ENCODE measurements around the gene COPZ2. TPM values are rescaled to one million over a fixed set of nuclear protein-coding genes. Genes with fewer than 3 reads are reported as not detected.
A peak's percentile ranks its signal among the peaks of the same experiment; 100 is the strongest.

Gene COPZ2
- total RNA-seq, 6 donors from 2014 or later, result 5.2 to 33.5 (median 17.7) TPM

- TF ChIP-seq POLR2A (IDR thresholded peaks at IDR 0.05) (no peak), POLR2AphosphoS5 (IDR thresholded peaks at IDR 0.05) (no peak), EP300 (IDR thresholded peaks at IDR 0.05) (peak in 1 of 4 donors; percentile 66)
- TF ChIP-seq, protein P1, sequence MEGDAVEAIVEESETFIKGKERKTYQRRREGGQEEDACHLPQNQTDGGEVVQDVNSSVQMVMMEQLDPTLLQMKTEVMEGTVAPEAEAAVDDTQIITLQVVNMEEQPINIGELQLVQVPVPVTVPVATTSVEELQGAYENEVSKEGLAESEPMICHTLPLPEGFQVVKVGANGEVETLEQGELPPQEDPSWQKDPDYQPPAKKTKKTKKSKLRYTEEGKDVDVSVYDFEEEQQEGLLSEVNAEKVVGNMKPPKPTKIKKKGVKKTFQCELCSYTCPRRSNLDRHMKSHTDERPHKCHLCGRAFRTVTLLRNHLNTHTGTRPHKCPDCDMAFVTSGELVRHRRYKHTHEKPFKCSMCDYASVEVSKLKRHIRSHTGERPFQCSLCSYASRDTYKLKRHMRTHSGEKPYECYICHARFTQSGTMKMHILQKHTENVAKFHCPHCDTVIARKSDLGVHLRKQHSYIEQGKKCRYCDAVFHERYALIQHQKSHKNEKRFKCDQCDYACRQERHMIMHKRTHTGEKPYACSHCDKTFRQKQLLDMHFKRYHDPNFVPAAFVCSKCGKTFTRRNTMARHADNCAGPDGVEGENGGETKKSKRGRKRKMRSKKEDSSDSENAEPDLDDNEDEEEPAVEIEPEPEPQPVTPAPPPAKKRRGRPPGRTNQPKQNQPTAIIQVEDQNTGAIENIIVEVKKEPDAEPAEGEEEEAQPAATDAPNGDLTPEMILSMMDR (IDR thresholded peaks at IDR 0.05), result no peak
- 21 to 51% methylated on average over 3 to 5 of the region's 5 CpGs for WGBS, 2 donors
- Histone ChIP-seq H3K27me3 (no peaks in the 10 kb centered on the region), H3K4me1 (peaks cover 64 to 68% (median 65%) of the 10 kb centered on the region in 4 donors), H3K36me3 (peaks cover 15 to 53% (median 44%) of the 10 kb centered on the region in 4 donors), H3K4me3 (peak overlapping the region in 2 of 4 donors; percentile 23 to 35), H3K9me3 (no peaks in the 10 kb centered on the region), H3K27ac (peak overlapping the region; percentile 94 to 98 (median 96))
- DNase-seq (peak in 1 of 2 donors; percentile 69), ATAC-seq (ENCODE audit: low FRiP score in 2 of 2) (no peak)
Observed at GRCh38 chr17:48052956-48053757, 15.6 kb upstream of the COPZ2 start.

- peaks cover 64 to 74% (median 68%) of the 10 kb centered on the region in 4 donors for H3K4me1 ChIP-seq
- peak overlapping the region in 2 of 4 donors; percentile 17 to 21 for H3K4me3 ChIP-seq
- H3K27ac ChIP-seq, result peak overlapping the region; percentile 94 to 98 (median 96)
- H3K27me3 ChIP-seq, result no peaks in the 10 kb centered on the region
- H3K9me3 ChIP-seq, result no peaks in the 10 kb centered on the region
- H3K36me3 ChIP-seq, result peaks cover 4 to 40% (median 31%) of the 10 kb centered on the region in 4 donors
- TF ChIP-seq, protein P1 (IDR thresholded peaks at IDR 0.05), result no peak
- TF ChIP-seq POLR2AphosphoS5 (IDR thresholded peaks at IDR 0.05), result peak in 1 of 2 donors; percentile 12
- no peak for TF ChIP-seq EP300 (IDR thresholded peaks at IDR 0.05)
- no peak for TF ChIP-seq POLR2A (IDR thresholded peaks at IDR 0.05)
- ATAC-seq (ENCODE audit: low FRiP score in 2 of 2) (peak in 1 of 2 donors; percentile 2), DNase-seq (no peak)
- 54 to 60% methylated on average over 5 of the region's 5 CpGs for WGBS, 2 donors
Observed at GRCh38 chr17:48051706-48052486, 14.3 kb upstream of the COPZ2 start.

GRCh38 chr17:48051283-48051682, 13.7 kb upstream of the COPZ2 start:
- Histone ChIP-seq H3K27me3 (no peaks in the 10 kb centered on the region), H3K27ac (peak overlapping the region; percentile 94 to 98 (median 96)), H3K4me1 (peaks cover 68 to 80% (median 74%) of the 10 kb centered on the region in 4 donors), H3K4me3 (peak overlapping the region in 2 of 4 donors; percentile 11 to 19), H3K9me3 (no peaks in the 10 kb centered on the region), H3K36me3 (peaks cover 0 to 34% (median 25%) of the 10 kb centered on the region in 4 donors)
- DNase-seq (no peak), ATAC-seq (ENCODE audit: low FRiP score in 2 of 2) (no peak)
- TF ChIP-seq POLR2AphosphoS5 (IDR thresholded peaks at IDR 0.05) (no peak), POLR2A (IDR thresholded peaks at IDR 0.05) (no peak), EP300 (IDR thresholded peaks at IDR 0.05) (no peak)
- TF ChIP-seq, protein P1 (IDR thresholded peaks at IDR 0.05), result no peak
- 78 to 82% methylated on average over 7 to 10 of the region's 10 CpGs for WGBS, 2 donors

DNA sequence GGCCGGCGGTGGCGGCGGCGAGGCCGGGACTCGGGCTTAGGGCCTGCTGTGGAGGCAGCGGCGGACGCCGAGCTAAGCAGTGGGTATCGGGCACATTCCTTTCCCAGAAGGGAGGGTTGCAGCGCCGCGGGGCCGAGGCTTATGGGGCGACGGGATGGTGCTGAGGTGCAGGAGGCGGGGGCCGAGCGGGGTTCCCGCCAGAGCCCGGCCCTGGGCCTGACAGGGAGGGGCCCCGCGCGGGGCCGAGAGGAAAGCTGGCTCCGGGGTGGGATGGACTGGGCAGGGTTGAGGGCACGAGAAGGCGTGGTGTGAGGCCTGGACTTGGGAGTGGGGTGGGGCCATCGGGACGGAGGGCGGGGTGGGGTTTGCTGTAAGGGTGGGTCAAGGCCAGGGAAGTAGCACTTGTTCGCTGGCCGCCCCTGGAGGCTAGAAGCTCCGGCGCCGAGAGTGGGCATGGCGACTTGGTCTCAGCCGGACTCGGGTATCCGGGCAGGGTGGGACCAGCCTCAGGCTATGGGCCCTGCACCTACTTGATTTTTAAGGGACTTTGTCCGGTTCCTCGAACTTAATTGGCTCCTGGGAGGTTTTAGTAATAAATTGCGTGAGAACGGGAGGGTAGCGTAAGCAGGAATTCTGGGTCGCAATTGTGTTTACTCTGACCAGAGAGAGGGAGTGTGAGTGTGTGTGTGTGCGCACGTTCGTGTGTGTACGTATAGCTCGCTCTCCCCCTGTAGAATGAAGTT, 11.0 kb upstream of the COPZ2 start:
- TF ChIP-seq, protein P1 (IDR thresholded peaks at IDR 0.05), result no peak
- peak; percentile 18 to 81 (median 54) for TF ChIP-seq POLR2A (IDR thresholded peaks at IDR 0.05)
- TF ChIP-seq POLR2AphosphoS5 (IDR thresholded peaks at IDR 0.05), result peak; percentile 44 to 94
- TF ChIP-seq EP300 (IDR thresholded peaks at IDR 0.05), result no peak
- H3K4me1 ChIP-seq, result peaks cover 47 to 61% (median 52%) of the 10 kb centered on the region in 4 donors
- DNase-seq (peak; percentile 96), ATAC-seq (ENCODE audit: low FRiP score in 2 of 2) (peak; percentile 88 to 91)
- H3K36me3 ChIP-seq, result peaks cover 0 to 19% (median 9%) of the 10 kb centered on the region in 4 donors
- H3K27ac ChIP-seq, result peak overlapping the region; percentile 94 to 98 (median 96)
- H3K4me3 ChIP-seq, result peak overlapping the region; percentile 69 to 94 (median 85)
- H3K27me3 ChIP-seq, result no peaks in the 10 kb centered on the region
- WGBS, 2 donors, result 0% methylated on average over 23 to 31 of the region's 53 CpGs
- no peaks in the 10 kb centered on the region for H3K9me3 ChIP-seq

Data from upper lobe of left lung (tissue), 6 donors.